Measurements from ENCODE around the gene LRRC8D. TPM values are rescaled to one million over a fixed set of nuclear protein-coding genes. Genes with fewer than 3 reads are reported as not detected.

LRRC8D gene
- total RNA-seq, 1 experiment from 2014 or later: 43.3 TPM

- ATAC-seq: peak; percentile 88
- in situ Hi-C loops (cut with HindIII; ENCODE audit: low pct_unique_long_range_greater_than_20kb, low sequenced_read_pairs): no loop called here
Observed at GRCh38 chr1:89865498-89866382, 44.9 kb downstream of the LRRC8D start.

GRCh38 chr1:89866568-89866967 lies 45.7 kb downstream of the LRRC8D start:
- in situ Hi-C loops (cut with HindIII; ENCODE audit: low pct_unique_long_range_greater_than_20kb, low sequenced_read_pairs): no loop called here
- no peak; the same call in 1 of the 2 replicates for ATAC-seq
- Histone ChIP-seq H3K9me3 (ENCODE audit: control insufficient read depth, insufficient read depth, low read depth, low read length) (no peaks in the 10 kb centered on the region), H3K27ac (ENCODE audit: low read length) (0 out of 2 replicates have a peak overlapping the region, but pooled peaks have one; percentile 27), H3K27me3 (ENCODE audit: control insufficient read depth, insufficient read depth, low read length) (no peaks in the 10 kb centered on the region), H3K4me1 (ENCODE audit: control insufficient read depth, insufficient read depth, low read length) (peaks cover 24% of the 10 kb centered on the region), H3K36me3 (ENCODE audit: control insufficient read depth, insufficient read depth, low read length) (0 out of 2 replicates have a peak, but pooled peaks cover 2% of the 10 kb centered on the region), H3K4me3 (ENCODE audit: low read depth in 2 of 2, low read length in 2 of 2) (no peak overlapping the region)
- no peak for DNase-seq (ENCODE audit: low read depth, low spot score)
- ChIA-PET POLR2A (no interaction called here), CTCF (no interaction called here)
- intact Hi-C loops (cut with micrococcal nuclease; ENCODE audit: unreplicated experiment): no loop called here
- no TSS peak for BruUV-seq (replicated peaks)
- TF ChIP-seq CTCF (IDR thresholded peaks at IDR 0.05) (no peak), REST (IDR thresholded peaks at IDR 0.05; ENCODE audit: insufficient read depth in 1 of 2, low read depth in 2 of 2, low read length in 1 of 2) (no peak), SIN3A (IDR thresholded peaks at IDR 0.05; ENCODE audit: borderline replicate concordance, insufficient read depth, low read depth, low read length) (no peak), POLR2AphosphoS5 (IDR thresholded peaks at IDR 0.05; ENCODE audit: low read depth, low read length) (no peak)

More at GRCh38 chr1:89865498-89866382, 44.9 kb downstream of the LRRC8D start:
- POLR2A ChIA-PET: no interaction called here
- no peak overlapping the region for H3K4me3 ChIP-seq (ENCODE audit: low read depth in 2 of 2, low read length in 2 of 2)
- peak overlapping the region; percentile 44; the same call in 1 of the 2 replicates for H3K27ac ChIP-seq (ENCODE audit: low read length)
- 0 out of 2 replicates have a peak, but pooled peaks cover 2% of the 10 kb centered on the region for H3K36me3 ChIP-seq (ENCODE audit: control insufficient read depth, insufficient read depth, low read length)
- CTCF ChIA-PET: no interaction called here
- no peaks in the 10 kb centered on the region for H3K27me3 ChIP-seq (ENCODE audit: control insufficient read depth, insufficient read depth, low read length)
- no peaks in the 10 kb centered on the region for H3K9me3 ChIP-seq (ENCODE audit: control insufficient read depth, insufficient read depth, low read depth, low read length)
- no peak for DNase-seq (ENCODE audit: low read depth, low spot score)
- peaks cover 24% of the 10 kb centered on the region for H3K4me1 ChIP-seq (ENCODE audit: control insufficient read depth, insufficient read depth, low read length)
- intact Hi-C loops (cut with micrococcal nuclease; ENCODE audit: unreplicated experiment): no loop called here
- TF ChIP-seq REST (IDR thresholded peaks at IDR 0.05; ENCODE audit: insufficient read depth in 1 of 2, low read depth in 2 of 2, low read length in 1 of 2) (no peak), POLR2AphosphoS5 (IDR thresholded peaks at IDR 0.05; ENCODE audit: low read depth, low read length) (no peak), SIN3A (IDR thresholded peaks at IDR 0.05; ENCODE audit: borderline replicate concordance, insufficient read depth, low read depth, low read length) (no peak), TCF7L2 (IDR thresholded peaks at IDR 0.05; ENCODE audit: low read depth, low read length) (no peak), CTCF (IDR thresholded peaks at IDR 0.05) (no peak)
- BruUV-seq (replicated peaks): no TSS peak

All from Panc1 (cell line).